ENCODE results near the gene CDCA7. TPM values are rescaled to one million over a fixed set of nuclear protein-coding genes. Genes with fewer than 3 reads are reported as not detected.

CDCA7 gene
- total and polyA plus RNA-seq, 10 donors, result 1.3 to 12.4 (median 2.8) TPM

DNA sequence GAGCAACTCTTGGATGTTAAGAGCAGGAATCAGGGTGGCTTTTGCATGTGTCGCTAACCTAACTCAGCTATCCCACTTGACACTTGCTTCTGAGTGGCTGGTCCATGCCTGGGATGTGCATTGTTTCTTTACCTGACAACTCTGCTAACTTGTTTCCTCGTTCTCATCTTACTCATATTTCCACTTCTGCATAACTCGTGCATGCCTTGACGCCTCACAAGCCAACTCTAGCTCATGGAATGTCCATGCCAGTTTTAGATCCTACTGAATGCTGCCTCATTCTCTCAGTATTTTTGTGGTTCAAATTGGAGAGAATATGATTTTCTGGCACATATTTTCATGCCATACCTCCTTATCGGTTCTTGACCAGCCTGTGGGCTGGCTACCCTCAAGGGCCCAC lies 52.5 kb downstream of the CDCA7 start:
- peaks cover 0 to 43% (median 13%) of the 10 kb centered on the region in 7 donors for H3K27me3 ChIP-seq (replicated peaks in 1 of 7)
- H3K4me1 ChIP-seq, result peaks cover 3 to 7% (median 5%) of the 10 kb centered on the region in 6 donors
- H3K27ac ChIP-seq, result no peak overlapping the region
- H3K36me3 ChIP-seq, result no peaks in the 10 kb centered on the region
- TF ChIP-seq, protein P1, sequence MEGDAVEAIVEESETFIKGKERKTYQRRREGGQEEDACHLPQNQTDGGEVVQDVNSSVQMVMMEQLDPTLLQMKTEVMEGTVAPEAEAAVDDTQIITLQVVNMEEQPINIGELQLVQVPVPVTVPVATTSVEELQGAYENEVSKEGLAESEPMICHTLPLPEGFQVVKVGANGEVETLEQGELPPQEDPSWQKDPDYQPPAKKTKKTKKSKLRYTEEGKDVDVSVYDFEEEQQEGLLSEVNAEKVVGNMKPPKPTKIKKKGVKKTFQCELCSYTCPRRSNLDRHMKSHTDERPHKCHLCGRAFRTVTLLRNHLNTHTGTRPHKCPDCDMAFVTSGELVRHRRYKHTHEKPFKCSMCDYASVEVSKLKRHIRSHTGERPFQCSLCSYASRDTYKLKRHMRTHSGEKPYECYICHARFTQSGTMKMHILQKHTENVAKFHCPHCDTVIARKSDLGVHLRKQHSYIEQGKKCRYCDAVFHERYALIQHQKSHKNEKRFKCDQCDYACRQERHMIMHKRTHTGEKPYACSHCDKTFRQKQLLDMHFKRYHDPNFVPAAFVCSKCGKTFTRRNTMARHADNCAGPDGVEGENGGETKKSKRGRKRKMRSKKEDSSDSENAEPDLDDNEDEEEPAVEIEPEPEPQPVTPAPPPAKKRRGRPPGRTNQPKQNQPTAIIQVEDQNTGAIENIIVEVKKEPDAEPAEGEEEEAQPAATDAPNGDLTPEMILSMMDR (IDR thresholded peaks at IDR 0.05 in 8 of 11, conservative IDR thresholded peaks at IDR 0.05 in 3 of 11), result no peak
- no peak for TF ChIP-seq POLR2A (IDR thresholded peaks at IDR 0.05)
- TF ChIP-seq POLR2AphosphoS5 (IDR thresholded peaks at IDR 0.05), result no peak
- intact Hi-C loops (cut with DNase I; ENCODE audit: low total_unique reads), result no loop called here
- no peak for DNase-seq
- H3K4me3 ChIP-seq, result no peak overlapping the region
- H3K9me3 ChIP-seq, result no peaks in the 10 kb centered on the region
- 82 to 90% (median 86%) methylated on average over 5 of the region's 5 CpGs for WGBS, 5 donors

DNA sequence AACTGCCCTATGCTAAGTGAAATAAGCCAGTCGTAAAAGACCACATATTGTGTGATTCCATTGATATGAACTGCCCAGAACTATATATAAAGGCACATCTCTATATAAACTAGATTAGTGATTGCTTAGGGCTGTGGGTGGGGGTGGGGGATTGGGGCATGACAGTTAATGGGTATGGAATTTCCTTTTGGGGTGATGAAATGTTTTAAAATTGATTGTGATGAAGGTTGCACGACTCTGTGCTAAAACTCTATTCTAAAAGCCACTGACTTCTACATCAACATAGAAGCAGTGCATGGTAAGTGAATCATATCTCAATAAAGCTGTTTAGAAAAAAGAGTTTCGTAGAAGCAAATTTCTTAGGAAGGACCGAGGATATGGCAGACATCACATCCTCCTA lies 53.0 kb downstream of the CDCA7 start:
- WGBS, 5 donors, result 76 to 91% (median 80%) methylated on average over 4 of the region's 4 CpGs
- Histone ChIP-seq H3K4me3 (no peak overlapping the region), H3K4me1 (peaks cover 0 to 3% (median under 1%) of the 10 kb centered on the region in 6 donors), H3K27ac (no peak overlapping the region), H3K9me3 (no peaks in the 10 kb centered on the region), H3K36me3 (no peaks in the 10 kb centered on the region), H3K27me3 (replicated peaks in 1 of 7) (peaks cover 0 to 38% (median 8%) of the 10 kb centered on the region in 7 donors)
- no peak for TF ChIP-seq POLR2AphosphoS5 (IDR thresholded peaks at IDR 0.05)
- TF ChIP-seq POLR2A (IDR thresholded peaks at IDR 0.05), result no peak
- TF ChIP-seq, protein P1 (IDR thresholded peaks at IDR 0.05 in 8 of 11, conservative IDR thresholded peaks at IDR 0.05 in 3 of 11), result no peak
- DNase-seq, result no peak
- intact Hi-C loops (cut with DNase I; ENCODE audit: low total_unique reads), result no loop called here

DNA sequence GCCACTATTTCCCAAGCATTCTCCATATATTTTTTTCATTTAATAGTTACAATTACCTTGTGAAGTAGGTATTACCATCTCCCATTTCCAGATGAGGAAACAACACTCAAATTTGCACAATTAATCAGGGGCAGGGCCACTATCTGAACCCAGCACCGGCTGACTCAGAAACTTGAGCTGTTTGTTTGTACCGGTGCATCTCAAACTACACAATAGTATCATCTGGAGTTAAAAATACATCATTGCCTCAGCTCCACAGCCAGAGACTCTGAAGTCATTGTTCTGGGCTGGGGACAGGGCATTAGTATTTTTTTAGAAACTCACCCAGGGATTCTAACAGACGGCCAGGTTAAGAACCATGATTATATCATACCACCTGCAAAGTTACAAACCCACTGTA lies 55.9 kb downstream of the CDCA7 start:
- Histone ChIP-seq H3K9me3 (no peaks in the 10 kb centered on the region), H3K4me1 (no peaks in the 10 kb centered on the region), H3K36me3 (no peaks in the 10 kb centered on the region), H3K27me3 (replicated peaks in 1 of 7) (peaks cover 0 to 16% (median 0%) of the 10 kb centered on the region in 7 donors), H3K4me3 (no peak overlapping the region), H3K27ac (no peak overlapping the region)
- intact Hi-C loops (cut with DNase I; ENCODE audit: low total_unique reads), result no loop called here
- TF ChIP-seq, protein P1 (IDR thresholded peaks at IDR 0.05 in 8 of 11, conservative IDR thresholded peaks at IDR 0.05 in 3 of 11), result no peak
- 72 to 81% (median 74%) methylated on average over 3 of the region's 3 CpGs for WGBS, 5 donors
- no peak for DNase-seq

DNA sequence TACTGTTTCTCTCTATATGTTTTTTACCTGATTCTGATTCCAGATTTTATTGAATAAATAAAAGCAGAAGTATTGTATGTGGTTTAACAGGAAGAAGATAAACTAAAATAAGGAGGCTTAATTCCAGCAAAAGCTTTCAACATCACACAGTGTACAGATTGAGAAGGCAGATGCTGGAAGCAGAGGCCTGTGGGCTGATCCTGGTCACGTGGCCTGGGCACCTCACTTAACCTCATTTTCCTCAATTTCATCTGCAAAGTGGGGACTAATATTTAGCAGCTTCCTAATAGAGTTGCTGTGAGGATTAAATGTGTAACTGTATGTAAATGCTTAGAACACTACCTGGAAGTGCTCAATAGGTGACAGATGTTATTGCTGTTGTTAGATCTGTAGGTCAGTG lies 58.0 kb downstream of the CDCA7 start:
- Histone ChIP-seq H3K36me3 (no peaks in the 10 kb centered on the region), H3K4me3 (no peak overlapping the region), H3K27me3 (replicated peaks in 1 of 7) (peaks cover 0 to 24% (median 0%) of the 10 kb centered on the region in 7 donors), H3K4me1 (no peaks in the 10 kb centered on the region), H3K27ac (no peak overlapping the region), H3K9me3 (no peaks in the 10 kb centered on the region)
- intact Hi-C loops (cut with DNase I; ENCODE audit: low total_unique reads), result no loop called here
- 4 to 19% (median 14%) methylated on average over 1 of the region's 1 CpG for WGBS, 5 donors
- DNase-seq, result no peak
- TF ChIP-seq POLR2AphosphoS5 (IDR thresholded peaks at IDR 0.05) (no peak), POLR2A (IDR thresholded peaks at IDR 0.05) (no peak)
- TF ChIP-seq, protein P1 (IDR thresholded peaks at IDR 0.05 in 8 of 11, conservative IDR thresholded peaks at IDR 0.05 in 3 of 11), result no peak
